IMR-90 (cell line): ENCODE data around the gene HBZ.

ENCODE experiments used
- CTCF ChIP-seq: conservative IDR thresholded peaks from 2 replicates; pipeline ENCODE4 v1.5.1; 2012; ENCODE audit warnings: mild to moderate bottlenecking, low read depth, low read length, improper control_type of control experiment
- FOS ChIP-seq: fragments of 150-350 bp; IDR thresholded peaks from 2 replicates; pipeline ENCODE4 v1.6.1; 2016; ENCODE audit warnings: low read depth, low read length
- RAD21 ChIP-seq: IDR thresholded peaks from 2 replicates; pipeline ENCODE4 v1.6.1; 2012; ENCODE audit warnings: low read length, improper control_type of control experiment

- no peak for TF ChIP-seq CTCF
- TF ChIP-seq RAD21: no peak
- no peak for TF ChIP-seq FOS
These were observed 25.0 kb downstream of the HBZ start for GRCh38 chr16:177394-177822.
